Measurements from ENCODE around the gene AKR1A1.
A peak's percentile ranks its signal among the peaks of the same experiment; 100 is the strongest.
"Not testable (repeated sequence)": the region's sequence is repeated elsewhere in the genome, so short reads cannot be mapped to it uniquely, and the experiment has no call there.

The AKR1A1 gene
- 64.9 to 122 reads per million in 2 experiments for total RNA-seq

GRCh38 chr1:45550401-45551351, at the start of gene AKR1A1:
TSS of gene AKR1A1 (plus strand) at chr1:45550826. CDS start at chr1:45561795, 10,969 bp downstream.
- peak; percentile 75 for DNase-seq (ENCODE audit: low read depth)

- no peak for DNase-seq (ENCODE audit: low read depth)
These were observed 49.1 kb upstream of the AKR1A1 start for GRCh38 chr1:45501505-45501859.

GRCh38 chr1:45503462-45504360, 46.9 kb upstream of the AKR1A1 start:
- DNase-seq (ENCODE audit: low read depth) = no peak

- DNase-seq (ENCODE audit: low read depth) = no peak
These were observed 43.4 kb upstream of the AKR1A1 start for GRCh38 chr1:45507195-45507594.

GRCh38 chr1:45507893-45508292, 42.7 kb upstream of the AKR1A1 start:
- DNase-seq (ENCODE audit: low read depth) = no peak

GRCh38 chr1:45508295-45509151, 42.1 kb upstream of the AKR1A1 start:
- DNase-seq (ENCODE audit: low read depth) = no peak

- DNase-seq (ENCODE audit: low read depth) = no peak
These were observed 40.3 kb upstream of the AKR1A1 start for GRCh38 chr1:45510036-45510971.

- no peak for DNase-seq (ENCODE audit: low read depth)
These were observed 39.6 kb upstream of the AKR1A1 start for GRCh38 chr1:45510972-45511527.

- DNase-seq (ENCODE audit: low read depth) = peak; percentile 40
These were observed 38.0 kb upstream of the AKR1A1 start for GRCh38 chr1:45512641-45513054.

GRCh38 chr1:45513532-45514260, 36.9 kb upstream of the AKR1A1 start:
- DNase-seq (ENCODE audit: low read depth) = not testable (repeated sequence)

GRCh38 chr1:45516036-45516435, 34.6 kb upstream of the AKR1A1 start:
- no peak for DNase-seq (ENCODE audit: low read depth)

- no peak for DNase-seq (ENCODE audit: low read depth)
These were observed 34.2 kb upstream of the AKR1A1 start for GRCh38 chr1:45516465-45516864.

- DNase-seq (ENCODE audit: low read depth) = not testable (repeated sequence)
These were observed 32.3 kb upstream of the AKR1A1 start for GRCh38 chr1:45518366-45518765.

GRCh38 chr1:45518910-45519309, 31.7 kb upstream of the AKR1A1 start:
- no peak for DNase-seq (ENCODE audit: low read depth)

- DNase-seq (ENCODE audit: low read depth) = not testable (repeated sequence)
These were observed 30.9 kb upstream of the AKR1A1 start for GRCh38 chr1:45519774-45520173.

- DNase-seq (ENCODE audit: low read depth) = peak; percentile 93
These were observed 29.0 kb upstream of the AKR1A1 start, which contains the start of gene PRDX1 for GRCh38 chr1:45521413-45522323. TSS of gene PRDX1 (minus strand) at chr1:45521884. CDS start at chr1:45519043, 2,841 bp downstream.

- no peak for DNase-seq (ENCODE audit: low read depth)
These were observed 28.1 kb upstream of the AKR1A1 start for GRCh38 chr1:45522324-45523104.

Measured in T follicular helper cell (primary cell).